Prostate gland (tissue), 2 donors: ENCODE data around the gene VWA1.
"Not testable (repeated sequence)": the region's sequence is repeated elsewhere in the genome, so short reads cannot be mapped to it uniquely, and the experiment has no call there.

ENCODE experiments used
- CTCF ChIP-seq, 4 experiments: fragments of 200-600 bp in 2 of 4; fragments of 450-650 bp in 2 of 4; sonication (generic) in 2 of 4; IDR thresholded peaks; 1 replicate in 3 of 4; 2 replicates in 1 of 4; pipeline ENCODE4 v1.5.1; 2016 to 2019; ENCODE audit warnings: antibody characterized with exemption in 4 of 4, mild to moderate bottlenecking in 2 of 4, moderate library complexity in 2 of 4
- POLR2A ChIP-seq: fragments of 450-650 bp; IDR thresholded peaks from one replicate; pipeline ENCODE4 v1.6.1; 2016; ENCODE audit warnings: antibody characterized with exemption, mild to moderate bottlenecking

- not testable (repeated sequence) for TF ChIP-seq POLR2A; CTCF (IDR thresholded peaks at IDR 0.05)
Observed at GRCh38 chr1:1485755-1486317, 50.3 kb downstream of the VWA1 start.
